CD4-positive, alpha-beta T cell treated with Interleukin-12 subunit alpha and Interleukin-12 subunit beta, for 1 hour (primary cell): ENCODE measurements around the gene EXPH5.
A peak's percentile ranks its signal among the peaks of the same experiment; 100 is the strongest.
"Not testable (repeated sequence)": the region's sequence is repeated elsewhere in the genome, so short reads cannot be mapped to it uniquely, and the experiment has no call there.

Experiments used
- DNase-seq: peaks from one replicate; pipeline ENCODE4 v3.0.0-alpha.2; 2020

EXPH5 gene, protein sequence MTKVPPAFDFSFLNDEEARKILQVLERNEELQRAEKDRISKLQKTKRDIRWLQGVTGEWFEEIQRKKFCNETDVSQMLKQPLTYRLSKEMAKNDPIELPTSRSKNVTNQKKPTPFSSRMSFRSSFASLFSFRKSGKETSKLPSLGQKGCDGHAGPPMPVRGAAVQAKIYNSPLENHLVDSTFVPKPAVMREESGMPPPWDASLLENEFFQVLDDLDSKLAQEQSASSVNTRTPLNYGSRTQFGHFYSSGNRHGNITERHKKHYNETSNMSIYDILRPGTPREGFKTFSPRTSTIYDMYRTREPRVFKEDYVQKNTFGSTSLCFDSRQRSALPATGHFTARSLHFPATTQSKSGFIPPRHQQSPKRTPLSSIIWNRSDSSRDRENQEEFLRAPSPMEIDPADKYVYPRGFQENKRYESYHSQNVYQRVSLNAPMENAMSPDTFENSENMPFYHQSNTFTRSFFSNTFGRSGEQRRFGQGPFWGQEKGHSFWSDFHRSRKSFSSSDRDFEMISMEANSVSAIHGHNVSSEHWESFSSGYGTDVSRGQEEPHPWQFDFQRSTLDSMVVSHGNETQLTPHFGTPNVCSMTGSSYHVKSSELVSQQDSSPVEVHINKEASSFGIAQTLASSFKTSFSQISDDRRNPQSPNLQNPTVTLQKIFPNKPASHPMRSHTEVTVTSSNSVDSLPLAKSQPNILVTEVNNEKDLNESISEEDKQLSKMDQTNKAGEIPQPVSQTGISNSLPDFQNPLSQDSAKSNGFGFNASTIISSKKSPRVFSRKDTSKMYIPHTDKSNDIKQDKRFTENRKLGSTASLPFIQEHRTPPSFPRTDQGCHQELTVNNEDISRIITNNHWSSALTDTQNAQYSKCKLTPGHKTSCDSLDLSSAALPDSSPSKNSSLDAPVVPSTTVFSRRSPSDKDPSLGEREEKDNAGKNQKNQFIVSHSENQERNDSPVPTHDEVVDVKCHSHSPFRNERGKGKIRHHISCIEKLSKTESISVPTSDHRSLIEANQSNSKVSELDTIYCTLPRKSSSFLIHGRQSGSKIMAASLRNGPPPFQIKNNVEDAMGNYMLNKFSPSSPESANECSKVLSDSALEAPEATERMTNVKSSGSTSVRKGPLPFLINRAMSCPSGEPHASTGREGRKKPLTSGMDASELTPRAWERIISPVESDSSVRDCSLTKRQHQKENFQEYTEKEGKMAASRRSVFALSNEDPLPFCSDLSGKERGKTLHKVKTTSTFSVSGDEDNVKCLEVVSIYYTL (N-terminal part only)

DNA sequence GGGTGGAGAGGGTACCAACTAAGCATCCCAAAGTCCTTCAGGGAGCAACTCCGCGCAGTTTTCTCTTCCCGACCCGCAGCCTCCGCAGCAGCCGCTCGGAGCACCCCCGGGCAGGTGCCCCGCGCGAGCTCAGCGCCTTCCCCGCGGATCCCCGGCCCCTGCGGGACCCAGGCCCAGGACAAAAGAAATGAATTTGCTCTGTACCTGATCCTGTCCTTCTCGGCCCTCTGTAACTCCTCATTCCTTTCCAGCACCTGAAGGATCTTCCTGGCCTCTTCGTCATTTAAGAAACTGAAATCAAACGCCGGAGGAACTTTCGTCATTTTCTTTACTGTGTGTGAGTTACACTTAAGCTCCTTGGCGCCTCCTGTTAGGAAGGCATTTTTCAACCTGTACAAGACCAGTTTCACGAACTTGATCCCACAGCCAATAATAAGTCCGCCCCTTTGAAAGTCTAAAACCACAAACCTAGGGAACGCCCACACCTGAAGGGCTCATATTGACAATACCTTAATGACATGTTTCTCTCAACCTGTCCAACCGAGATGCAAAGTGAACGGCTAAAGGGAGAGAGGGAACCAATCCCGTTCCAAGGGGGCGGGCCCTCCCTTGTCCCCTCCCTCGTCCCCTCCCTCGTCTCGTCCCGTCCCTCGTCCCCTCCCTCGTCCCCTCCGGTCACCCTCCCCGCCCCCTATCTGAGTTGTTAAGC, at the start of gene EXPH5:
EXPH5 (minus strand) TSS at position 555 of the 709 bp plus-strand sequence; CDS start at position 323, 232 bp downstream.
- DNase-seq = peak; percentile 94

DNA sequence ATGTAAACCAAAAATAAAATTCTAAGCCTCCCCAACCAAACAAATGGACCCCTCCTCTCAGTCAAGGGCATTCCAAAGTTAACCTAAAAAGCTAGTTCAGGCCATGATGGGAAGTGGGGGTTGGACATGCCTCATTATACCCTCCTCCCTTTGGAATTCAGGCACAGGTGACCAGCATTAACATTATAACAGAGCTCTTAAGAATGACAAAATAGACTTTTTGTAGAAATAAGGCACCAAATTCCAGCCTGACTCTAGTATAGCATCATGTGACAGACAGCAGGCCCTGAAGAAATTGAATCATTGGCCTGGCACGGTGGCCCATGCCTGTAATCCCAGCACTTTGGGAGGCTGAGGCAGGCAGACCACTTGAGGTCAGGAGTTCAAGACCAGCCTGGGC, 48.2 kb upstream of the EXPH5 start:
- DNase-seq = not testable (repeated sequence)

DNA sequence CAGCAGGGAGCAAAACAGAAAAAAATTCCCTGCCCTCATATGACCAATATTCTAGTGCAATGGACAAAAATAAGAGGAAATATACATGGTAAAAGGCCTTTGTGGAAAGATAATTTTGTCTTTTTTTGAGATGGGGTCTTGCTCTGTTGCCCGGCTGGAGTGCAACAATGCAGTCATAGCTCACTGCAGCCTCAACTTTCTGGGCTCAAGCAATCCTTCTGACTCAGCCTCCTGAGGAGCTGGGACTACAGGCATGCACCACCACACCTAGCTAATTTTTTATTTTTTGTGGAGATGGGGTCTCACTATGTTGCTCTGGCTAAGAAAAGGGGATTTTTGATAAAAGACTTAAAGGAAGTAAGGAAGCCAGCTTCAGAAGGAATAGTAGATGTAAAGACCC, 45.6 kb upstream of the EXPH5 start:
- DNase-seq = no peak

DNA sequence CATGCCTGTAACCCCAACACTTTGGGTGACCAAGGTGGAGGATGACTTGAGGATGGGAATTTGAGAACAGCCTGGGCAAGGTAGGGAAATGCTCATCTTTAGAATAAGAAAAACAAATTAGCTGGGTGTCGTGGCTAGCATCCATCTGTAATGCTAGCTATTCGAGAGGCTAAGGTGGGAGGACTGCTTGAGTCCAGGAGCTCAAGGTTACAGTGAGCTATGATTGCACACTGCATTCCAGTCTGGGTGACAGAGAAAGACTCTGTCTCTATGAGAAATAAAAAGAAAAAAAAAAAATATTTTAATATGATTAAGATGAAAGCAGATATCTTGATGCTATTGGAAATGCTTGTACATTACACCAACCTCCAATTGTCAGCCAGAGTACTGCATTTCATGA, 42.7 kb upstream of the EXPH5 start:
- DNase-seq = no peak

DNA sequence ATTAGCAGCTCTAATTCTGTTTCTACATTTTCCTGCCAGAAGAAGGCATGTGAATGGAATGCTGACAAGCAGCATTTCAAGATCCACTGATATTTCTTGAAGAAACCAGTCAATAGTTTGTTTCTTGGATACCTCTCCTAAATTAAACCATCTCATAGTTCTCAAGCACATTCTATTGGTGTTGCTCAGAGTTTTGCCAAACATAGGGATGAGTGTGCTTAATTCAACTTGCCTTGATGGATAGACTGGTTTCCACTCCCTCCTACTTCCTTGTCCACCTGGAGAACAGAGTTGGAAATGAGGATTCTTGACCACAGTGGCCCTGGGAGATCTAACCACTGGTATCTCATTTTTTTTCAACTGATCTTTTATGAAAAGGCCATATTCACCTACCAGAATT, 41.5 kb upstream of the EXPH5 start:
- no peak for DNase-seq

DNA sequence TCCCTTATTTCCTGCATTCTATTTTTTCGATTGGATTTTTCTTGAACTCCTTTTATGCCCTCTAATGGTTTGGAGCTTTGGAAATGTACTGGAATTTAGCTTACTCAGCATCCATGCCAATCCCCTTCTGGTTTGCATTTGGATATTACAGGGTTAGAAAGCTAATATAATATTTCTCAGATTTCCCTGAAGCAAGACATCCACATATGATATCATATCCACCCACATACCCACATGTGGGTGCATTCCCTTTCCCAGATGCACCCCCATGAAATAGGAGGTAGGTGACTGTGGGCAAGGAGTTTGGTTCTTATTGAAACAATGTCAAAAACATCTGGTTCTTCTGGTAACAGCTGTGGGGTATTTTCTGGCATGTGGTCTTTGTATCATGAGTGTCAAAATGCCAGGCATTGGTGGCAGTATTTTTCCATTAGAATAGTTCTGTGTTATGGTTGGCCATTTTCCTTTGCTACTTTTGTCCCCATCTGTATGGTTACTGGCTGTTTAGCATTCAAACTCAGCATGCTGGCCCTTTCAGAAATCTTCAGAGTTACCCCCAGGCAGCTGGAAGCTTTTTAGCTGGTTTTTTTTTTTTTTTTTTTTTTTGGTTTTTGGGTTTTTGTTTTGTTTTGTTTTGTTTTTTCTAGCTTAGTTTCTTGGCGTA, 38.6 kb upstream of the EXPH5 start:
- DNase-seq = no peak

DNA sequence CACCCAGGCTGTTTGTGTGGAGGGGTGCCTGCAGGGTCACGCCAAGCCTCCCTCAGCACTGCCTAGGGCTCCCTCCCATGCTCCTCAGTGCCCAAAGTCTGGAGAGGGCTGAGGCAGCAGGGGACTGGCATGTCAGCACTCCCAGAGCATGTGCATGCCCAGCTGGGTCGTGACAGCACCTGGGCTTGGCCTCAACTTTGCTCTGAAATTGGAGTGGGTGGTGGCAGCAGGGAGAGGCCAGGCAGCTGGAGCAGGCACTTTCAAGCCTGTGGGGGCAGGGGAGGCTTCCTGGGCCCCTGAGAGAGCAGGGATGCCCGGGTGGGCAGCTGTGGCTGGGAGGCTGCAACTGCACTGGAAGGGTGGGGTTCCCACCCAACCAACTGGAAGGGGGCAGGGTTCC, 35.7 kb upstream of the EXPH5 start:
- DNase-seq = no peak

DNA sequence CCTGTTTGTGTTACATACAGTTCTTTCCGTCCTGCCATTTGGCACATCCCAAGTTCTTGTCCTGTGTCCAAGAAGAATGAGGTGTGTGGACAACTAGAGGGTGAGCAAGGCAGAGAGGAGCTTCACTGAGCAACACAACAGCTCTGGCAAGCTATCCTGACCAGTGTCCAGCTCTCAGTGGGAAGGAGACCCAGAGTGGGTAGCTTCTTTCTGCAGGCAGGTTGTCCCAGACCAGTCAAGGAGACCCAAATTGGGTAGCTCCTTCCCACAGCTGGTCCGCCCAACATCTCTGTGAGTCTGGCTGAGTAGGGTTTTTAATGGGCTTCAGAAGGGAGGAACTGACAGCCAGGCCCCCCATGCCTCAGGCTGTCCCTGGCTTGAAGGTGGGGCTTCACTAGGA, 35.2 kb upstream of the EXPH5 start:
- DNase-seq = no peak

DNA sequence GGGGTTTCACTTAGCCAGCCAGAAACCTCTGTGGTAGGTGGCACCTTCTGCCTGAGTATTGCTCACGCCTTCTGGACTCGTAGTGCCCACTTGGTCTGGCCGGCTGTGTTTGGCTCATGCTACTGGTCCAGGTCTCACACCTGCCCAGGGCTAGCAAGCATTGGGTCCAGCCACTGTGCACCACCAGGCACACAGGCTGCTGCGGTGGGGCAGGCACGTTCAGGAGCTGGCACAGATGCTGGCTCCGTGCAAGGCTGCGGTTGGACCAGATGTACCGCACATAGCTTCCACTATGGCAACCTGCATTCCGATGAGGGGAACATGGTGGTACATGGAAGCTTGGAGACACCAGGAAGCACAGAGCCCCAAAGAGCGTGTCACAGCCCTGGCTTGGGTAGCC, 34.8 kb upstream of the EXPH5 start:
- DNase-seq = no peak

DNA sequence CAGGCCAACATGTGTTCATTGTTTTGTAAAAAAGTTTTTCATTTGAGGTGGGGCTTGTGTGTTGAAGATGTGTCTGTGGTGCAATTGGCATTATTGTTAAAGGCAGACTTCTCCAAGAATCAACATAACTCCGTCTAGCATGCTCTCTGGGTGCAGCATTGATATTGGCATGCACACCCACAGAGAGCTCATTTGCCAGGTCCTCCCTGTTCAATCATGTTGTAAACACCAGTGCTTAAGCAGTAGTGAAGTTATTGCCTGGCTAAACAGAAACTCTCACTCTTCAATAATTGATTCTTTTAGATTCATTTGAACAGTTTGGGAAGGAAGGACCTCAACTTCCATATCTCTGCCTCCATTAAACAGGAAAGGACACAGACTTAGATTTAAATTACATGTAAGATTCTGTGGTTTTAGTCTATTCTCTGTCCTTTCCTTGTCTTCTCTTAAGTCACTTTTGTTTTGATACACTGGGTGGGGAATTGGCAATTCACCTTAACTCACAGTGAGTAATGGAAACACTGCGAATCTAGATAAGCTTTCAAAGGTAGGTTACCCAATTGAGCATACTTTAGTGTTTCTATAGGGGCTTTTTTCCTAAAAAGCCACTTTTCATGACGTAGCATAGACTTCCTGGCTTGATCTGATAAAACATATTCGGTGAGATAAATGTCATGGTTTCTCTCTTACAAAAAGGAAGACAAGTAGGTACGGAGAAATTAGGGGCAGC, 30.8 kb upstream of the EXPH5 start:
- DNase-seq = no peak

DNA sequence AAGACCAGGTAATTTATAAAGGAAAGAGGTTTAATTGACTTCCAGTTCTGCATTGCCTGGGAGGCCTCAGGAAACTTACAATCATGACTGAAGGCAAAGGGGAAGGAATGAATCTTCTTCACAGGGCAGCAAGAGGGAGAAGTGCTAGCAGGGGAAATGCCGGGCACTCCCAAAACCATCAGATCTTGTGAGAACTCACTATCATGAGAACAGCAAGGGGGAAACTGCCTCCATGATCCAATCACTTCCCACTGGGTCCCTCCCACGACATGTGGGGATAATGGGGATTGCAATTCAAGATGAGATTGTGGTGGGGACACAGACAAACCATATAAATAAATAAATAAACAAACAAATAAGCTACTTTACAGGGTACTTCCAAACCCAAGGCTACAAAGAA, 28.8 kb upstream of the EXPH5 start:
- DNase-seq = no peak

DNA sequence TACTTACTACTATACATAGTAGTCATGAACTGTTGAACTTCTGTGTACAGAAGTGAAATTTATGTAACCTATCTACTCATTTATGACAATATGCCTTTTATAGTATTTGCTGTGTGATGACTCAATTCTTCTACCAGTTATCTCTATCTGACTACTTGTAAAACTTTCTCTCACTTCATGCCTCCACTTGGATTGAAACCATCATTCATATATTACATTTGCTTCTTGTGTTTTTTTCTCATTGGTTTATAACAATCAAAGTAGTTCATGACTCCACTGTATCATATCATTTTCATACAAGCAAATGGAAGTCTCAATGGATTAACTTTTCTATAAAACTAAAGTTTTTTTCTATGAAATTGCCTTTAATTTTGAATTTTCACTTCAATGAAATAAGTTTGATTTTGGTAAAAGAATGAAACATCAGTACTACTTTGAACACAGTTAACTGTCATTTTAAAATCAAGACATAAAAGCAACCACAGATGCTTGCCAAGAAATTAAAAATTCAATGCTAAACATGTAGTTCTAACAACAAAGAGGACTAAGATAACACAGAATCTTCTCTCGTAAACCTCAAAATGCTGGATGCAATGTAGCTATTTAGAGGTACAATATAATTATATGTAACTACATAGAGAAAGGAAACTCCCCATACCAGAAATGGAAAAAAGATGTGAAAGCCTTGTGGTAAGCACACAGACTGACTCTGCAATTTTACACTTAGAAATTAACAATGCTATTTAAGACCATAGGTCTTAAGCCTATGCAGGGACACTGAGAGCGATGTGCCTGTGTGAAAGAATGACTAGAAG, 27.6 kb upstream of the EXPH5 start:
- DNase-seq = no peak

DNA sequence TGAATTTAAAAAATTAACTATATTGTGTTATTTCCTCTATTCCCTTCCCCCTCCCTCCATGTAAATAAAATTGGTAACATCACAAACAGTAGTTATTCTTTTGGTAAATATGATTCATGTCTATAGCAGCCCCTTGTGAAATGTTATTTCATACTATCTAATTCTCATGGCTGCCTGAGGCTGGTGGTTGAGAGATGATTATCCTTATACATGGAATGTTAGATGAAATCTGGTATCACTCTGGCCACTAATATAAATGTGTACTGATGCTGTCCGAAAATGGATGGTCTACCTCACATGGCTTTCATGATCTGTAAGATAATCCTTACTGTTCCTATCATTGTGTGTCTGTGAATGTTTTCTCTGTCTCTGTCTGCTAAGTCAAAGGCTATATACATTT, 25.0 kb upstream of the EXPH5 start:
- no peak for DNase-seq

DNA sequence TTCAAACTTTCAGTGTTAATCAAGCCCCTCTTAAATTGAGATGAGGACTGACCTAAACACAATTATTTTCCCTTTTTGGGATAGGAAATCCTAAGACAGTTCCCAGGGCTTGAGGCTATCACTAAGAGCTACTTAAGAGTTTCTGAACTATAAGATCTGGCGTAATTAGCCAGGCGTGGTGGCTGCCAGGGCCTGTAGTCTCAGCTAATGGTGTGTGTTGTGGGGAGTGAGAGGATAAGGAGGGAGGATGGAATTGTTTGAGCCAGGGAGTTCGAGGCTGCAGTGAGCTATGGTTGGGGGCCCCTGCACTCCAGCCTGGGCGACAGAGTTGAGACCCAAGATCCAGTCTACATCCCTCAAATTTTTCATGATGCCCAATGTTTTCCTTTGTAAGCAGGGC, 23.5 kb upstream of the EXPH5 start:
- no peak for DNase-seq

DNA sequence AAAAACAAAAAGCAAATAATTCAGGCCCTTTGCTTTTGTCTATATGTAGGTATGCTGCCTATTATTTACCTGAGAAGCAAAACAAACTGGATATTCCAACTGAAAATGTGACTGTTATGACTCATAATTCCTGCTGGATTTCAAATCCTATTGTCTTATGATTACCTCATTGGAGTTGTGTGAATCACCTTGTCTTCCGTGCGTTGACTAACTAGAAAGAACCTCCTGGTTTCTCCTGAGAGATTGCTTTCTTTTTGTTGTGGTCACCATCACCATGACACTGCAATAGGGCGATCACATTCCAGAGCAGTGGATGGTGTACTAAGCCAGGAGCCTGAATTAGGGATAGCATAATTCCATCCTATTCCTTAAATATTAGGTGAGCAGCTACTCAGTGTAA, 23.0 kb upstream of the EXPH5 start:
- no peak for DNase-seq

DNA sequence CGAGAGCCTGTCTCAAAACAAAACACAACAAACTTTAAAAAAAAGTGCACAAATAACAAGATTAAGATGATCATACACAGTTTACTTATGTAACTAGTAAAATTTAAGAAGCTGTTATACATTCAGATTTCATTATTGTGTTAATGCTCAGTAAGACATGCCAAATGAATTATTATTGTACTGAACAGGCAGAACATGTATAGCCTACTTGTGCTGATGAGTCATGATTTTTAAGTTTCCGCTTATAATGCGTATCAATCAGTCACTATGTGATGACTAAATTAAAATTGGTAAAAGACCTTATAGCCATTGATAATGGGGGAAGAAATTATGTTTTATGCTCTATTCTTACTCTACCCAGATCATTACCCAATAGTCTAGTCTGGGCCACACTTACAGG, 20.5 kb upstream of the EXPH5 start:
- no peak for DNase-seq

DNA sequence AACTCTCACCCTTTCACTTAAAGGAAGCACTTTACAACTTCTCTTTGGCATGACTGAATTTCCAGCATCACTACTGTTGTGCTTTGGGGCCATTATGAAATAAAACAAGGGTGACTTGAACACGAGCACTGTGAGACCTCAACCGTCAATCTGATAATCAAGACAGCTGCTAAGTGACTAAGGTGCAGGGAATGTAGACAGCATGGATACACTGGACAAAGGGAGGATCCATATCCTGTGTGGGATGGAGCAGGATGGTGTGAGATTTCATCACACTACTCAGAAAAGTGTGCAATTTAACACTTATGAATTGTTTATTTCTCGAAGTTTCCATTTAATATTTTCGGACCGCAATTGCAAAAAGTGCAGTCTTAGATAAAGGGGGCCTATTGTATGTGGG, 16.1 kb upstream of the EXPH5 start:
- no peak for DNase-seq

DNA sequence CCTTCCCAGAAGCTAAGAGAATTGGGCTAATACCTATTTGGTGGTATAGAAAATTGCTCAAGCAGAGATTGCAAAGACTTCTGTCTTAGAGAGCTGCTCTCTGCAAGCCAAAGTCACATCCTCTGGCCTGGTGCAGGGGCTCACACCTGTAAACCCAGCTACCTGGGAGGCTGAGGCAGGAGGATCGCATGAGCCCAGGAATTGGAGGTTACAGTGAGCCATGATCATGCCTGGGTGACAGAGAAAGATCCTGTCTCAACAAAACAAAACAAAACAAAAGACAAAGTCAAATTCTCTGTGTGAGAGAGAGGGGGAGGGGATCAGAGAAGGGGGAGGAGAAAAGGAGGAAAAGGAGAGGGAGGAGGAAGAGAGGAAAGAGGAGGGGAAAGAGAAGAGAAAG, 15.0 kb upstream of the EXPH5 start:
- no peak for DNase-seq

DNA sequence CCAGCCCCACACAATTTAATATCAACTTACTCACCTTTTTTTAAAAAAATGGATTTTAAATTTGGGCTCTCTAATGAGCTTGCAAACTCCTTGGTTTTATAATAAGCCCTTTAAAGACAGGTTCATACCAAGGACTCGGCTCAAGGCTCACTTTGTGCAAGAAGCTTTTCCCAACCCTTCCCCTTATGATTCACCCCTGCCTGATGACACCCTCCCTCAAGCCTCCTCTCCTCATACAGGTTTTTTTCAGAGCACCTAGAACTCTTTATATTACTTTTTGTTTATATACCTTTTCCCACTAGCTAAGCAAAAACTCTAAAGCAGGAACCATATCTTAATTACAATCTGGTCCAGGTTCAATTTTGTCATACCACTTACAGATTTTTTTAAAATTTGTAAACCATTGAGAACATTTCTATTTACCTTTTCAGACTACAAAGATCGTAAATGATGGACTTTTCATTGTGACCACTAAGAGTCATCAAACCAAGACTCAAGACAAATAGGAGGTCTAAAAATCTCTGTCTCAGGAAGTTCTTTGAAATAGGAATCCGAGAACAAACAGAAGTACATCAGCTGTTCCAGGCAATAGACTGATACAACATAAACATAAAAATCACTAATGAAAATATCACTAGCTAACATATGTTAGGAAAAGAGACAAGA, 13.1 kb upstream of the EXPH5 start:
- DNase-seq = no peak

DNA sequence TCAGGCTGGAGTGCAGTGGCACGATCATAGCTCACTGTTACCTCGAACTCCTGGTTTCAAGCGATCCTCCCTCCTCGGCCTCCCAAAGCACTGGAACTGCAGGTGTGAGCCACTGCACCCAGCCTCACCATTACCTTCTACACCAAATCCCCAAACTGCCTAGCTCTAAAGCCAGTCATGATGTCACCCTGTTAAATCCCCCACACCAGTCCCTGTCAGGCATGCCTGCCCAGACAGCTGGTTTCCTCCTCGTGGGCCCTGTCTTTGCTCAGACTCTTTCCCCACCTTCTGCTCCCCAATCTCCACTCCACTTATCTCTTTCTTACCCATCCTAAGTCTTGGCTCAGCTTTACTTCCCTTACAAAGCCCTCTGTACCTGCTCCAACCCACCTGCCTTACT, 12.5 kb upstream of the EXPH5 start:
- DNase-seq = no peak
